OCI-LY7 (cell line): ENCODE measurements around the gene LAPTM5. TPM values are rescaled to one million over a fixed set of nuclear protein-coding genes. Genes with fewer than 3 reads are reported as not detected.

Experiments
- BruUV-seq: library from RNA; stranded (reverse); fragments of 400-500 nt; replicated peaks from 2 replicates; lab custom pipeline; 2021; lab: Mats Ljungman, UMichigan
- CTCF ChIA-PET: fragments of 300-600 bp; sonication (Branson Sonifier 250); formaldehyde crosslinking; loops from one replicate; lab custom pipeline; 2022; ENCODE audit warnings: antibody characterized with exemption; ENCODE audit not compliant: unreplicated experiment; lab: Charles Lee
- POLR2A ChIA-PET: fragments of 300-600 bp; sonication (Branson Sonifier 250); formaldehyde crosslinking; loops from one replicate; lab custom pipeline; 2022; ENCODE audit warnings: antibody characterized with exemption; lab: Charles Lee
- DNase-seq: peaks from one replicate; pipeline ENCODE4 v3.0.0-alpha.2; 2015; ENCODE audit warnings: low spot score
- H2AFZ ChIP-seq: fragments of 200-600 bp; sonication (generic), shearing (Covaris generic); 2 replicates; pipeline ENCODE4 v1.6.1; 2014; ENCODE audit warnings: mild to moderate bottlenecking, antibody characterized with exemption, low read length, moderate library complexity
- H3K27ac ChIP-seq: fragments of 200-600 bp; sonication (generic); 2 replicates; pipeline ENCODE4 v1.5.1; 2014; ENCODE audit warnings: mixed run types, low read depth, mild to moderate bottlenecking, moderate library complexity, low read length, inconsistent platforms; ENCODE audit not compliant: poor library complexity, severe bottlenecking
- H3K36me3 ChIP-seq: fragments of 200-600 bp; sonication (generic); 2 replicates; pipeline ENCODE4 v1.6.1; 2014; ENCODE audit warnings: mild to moderate bottlenecking, antibody characterized with exemption, low read length, moderate library complexity, mixed read lengths; ENCODE audit not compliant: insufficient read depth
- H3K4me1 ChIP-seq: fragments of 200-600 bp; sonication (generic); 2 replicates; pipeline ENCODE4 v1.5.1; 2014; ENCODE audit warnings: mild to moderate bottlenecking, low read length; ENCODE audit not compliant: insufficient read depth, poor library complexity, severe bottlenecking
- H3K4me2 ChIP-seq: fragments of 200-600 bp; sonication (generic); 2 replicates; pipeline ENCODE4 v1.6.1; 2014; ENCODE audit warnings: mild to moderate bottlenecking, low read length
- H3K4me3 ChIP-seq: fragments of 200-600 bp; sonication (generic); 2 replicates; pipeline ENCODE4 v1.5.1; 2014; ENCODE audit warnings: mild to moderate bottlenecking, low read depth, low read length; ENCODE audit not compliant: poor library complexity, severe bottlenecking
- H3K79me2 ChIP-seq: fragments of 200-600 bp; sonication (generic); 2 replicates; pipeline ENCODE4 v1.6.1; 2016; ENCODE audit warnings: low read depth, mild to moderate bottlenecking, low read length, moderate library complexity, mixed read lengths; ENCODE audit not compliant: insufficient read depth
- H3K9me2 ChIP-seq: fragments of 200-600 bp; sonication (generic); 2 replicates; pipeline ENCODE4 v1.6.1; 2016; ENCODE audit warnings: mild to moderate bottlenecking, low read length, mixed read lengths; ENCODE audit not compliant: insufficient read depth
- H3K9me3 ChIP-seq: fragments of 200-600 bp; sonication (generic); 2 replicates; pipeline ENCODE4 v1.6.1; 2014; ENCODE audit warnings: mild to moderate bottlenecking, mixed run types, low read length, mixed read lengths
- H4K20me1 ChIP-seq: fragments of 200-600 bp; sonication (generic); 2 replicates; pipeline ENCODE4 v1.6.1; 2014; ENCODE audit warnings: mild to moderate bottlenecking, antibody characterized with exemption, low read length, moderate library complexity, mixed read lengths; ENCODE audit not compliant: insufficient read depth
- EZH2phosphoT487 ChIP-seq: fragments of 200-600 bp; sonication (generic); IDR thresholded peaks from 2 replicates; pipeline ENCODE4 v1.6.1; 2018; ENCODE audit warnings: low read depth, borderline replicate concordance, mild to moderate bottlenecking, mixed run types, antibody characterized with exemption, low read length, moderate library complexity, mixed read lengths
- intact Hi-C: fragments of 100-400 bp; cut with micrococcal nuclease; formaldehyde crosslinking; loops from one replicate; pipeline ENCODE4 v1.10.0; 2022; ENCODE audit not compliant: unreplicated experiment
- total RNA-seq, 2 experiments: library from RNA; depleted of rRNA in 1 of 2; stranded (reverse); fragments of >200 nt in 1 of 2; shearing (Covaris generic) in 1 of 2; gene quantifications; 2 replicates each; pipeline ENCODE4 v1.2.3, GENCODE V29; 2014 to 2022
- TF ChIP-seq, protein P1 (sequence below): fragments of 200-600 bp; sonication (generic); conservative IDR thresholded peaks from 2 replicates; pipeline ENCODE4 v1.5.1; 2014; ENCODE audit warnings: mild to moderate bottlenecking, antibody characterized with exemption, low read length, moderate library complexity, mixed read lengths

The LAPTM5 gene
- total RNA-seq, 2 experiments from 2014 or later, result 113 to 137 TPM

DNA sequence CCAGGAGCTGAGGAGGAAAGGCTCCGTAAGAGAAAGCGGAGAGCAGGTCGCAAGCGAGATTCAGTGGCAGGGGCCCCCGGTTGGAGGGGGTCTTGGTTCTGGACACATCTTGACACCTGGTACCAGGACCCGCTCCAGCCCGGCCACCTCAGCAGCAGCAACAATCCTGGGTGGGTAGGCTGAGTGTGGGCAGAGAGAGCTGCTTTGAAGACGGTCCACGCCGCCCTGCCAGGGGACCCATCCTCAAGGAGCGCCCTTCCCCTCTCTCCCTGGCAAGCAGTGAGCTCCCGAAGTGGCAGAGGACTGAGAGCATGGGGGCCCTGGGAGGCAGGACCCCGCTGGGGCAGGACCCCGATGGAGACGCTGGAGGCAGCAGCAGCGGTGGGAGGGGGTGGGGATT lies 35.6 kb upstream of the LAPTM5 start:
- intact Hi-C loops, result no loop called here

DNA sequence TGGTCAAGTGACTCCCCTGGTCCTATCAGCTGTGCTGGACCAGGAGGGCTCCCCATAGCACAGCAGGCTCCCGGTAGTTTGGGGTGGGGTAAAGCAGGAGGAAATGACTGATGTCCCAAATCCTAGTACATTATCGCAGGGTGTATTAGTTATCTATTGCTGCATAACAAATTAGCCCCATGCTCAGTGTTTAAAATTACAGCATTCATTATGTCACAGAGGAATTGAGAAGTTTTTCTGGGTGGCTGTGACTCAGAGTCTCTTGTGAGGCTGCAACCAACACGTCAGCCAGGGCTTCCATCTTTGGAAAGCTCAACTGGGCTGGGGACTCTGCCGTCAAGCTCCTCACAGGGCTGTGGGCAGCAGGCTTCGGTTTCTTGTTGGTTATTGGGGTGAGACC lies 34.3 kb upstream of the LAPTM5 start:
- no peak overlapping the region for H3K27ac ChIP-seq
- no peaks in the 10 kb centered on the region for H3K9me3 ChIP-seq
- H3K9me2 ChIP-seq, result no peaks in the 10 kb centered on the region
- peaks cover 8% of the 10 kb centered on the region for H3K4me1 ChIP-seq
- no peak overlapping the region for H3K4me3 ChIP-seq
- DNase-seq, result no peak
- no peaks in the 10 kb centered on the region for H3K36me3 ChIP-seq
- no peak overlapping the region for H3K4me2 ChIP-seq
- H4K20me1 ChIP-seq, result no peaks in the 10 kb centered on the region
- no peak for TF ChIP-seq EZH2phosphoT487
- TF ChIP-seq, protein P1, sequence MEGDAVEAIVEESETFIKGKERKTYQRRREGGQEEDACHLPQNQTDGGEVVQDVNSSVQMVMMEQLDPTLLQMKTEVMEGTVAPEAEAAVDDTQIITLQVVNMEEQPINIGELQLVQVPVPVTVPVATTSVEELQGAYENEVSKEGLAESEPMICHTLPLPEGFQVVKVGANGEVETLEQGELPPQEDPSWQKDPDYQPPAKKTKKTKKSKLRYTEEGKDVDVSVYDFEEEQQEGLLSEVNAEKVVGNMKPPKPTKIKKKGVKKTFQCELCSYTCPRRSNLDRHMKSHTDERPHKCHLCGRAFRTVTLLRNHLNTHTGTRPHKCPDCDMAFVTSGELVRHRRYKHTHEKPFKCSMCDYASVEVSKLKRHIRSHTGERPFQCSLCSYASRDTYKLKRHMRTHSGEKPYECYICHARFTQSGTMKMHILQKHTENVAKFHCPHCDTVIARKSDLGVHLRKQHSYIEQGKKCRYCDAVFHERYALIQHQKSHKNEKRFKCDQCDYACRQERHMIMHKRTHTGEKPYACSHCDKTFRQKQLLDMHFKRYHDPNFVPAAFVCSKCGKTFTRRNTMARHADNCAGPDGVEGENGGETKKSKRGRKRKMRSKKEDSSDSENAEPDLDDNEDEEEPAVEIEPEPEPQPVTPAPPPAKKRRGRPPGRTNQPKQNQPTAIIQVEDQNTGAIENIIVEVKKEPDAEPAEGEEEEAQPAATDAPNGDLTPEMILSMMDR, result no peak
- intact Hi-C loops, result no loop called here
- ChIA-PET POLR2A (no interaction called here), CTCF (no interaction called here)
- no peak overlapping the region for H2AFZ ChIP-seq
- no peaks in the 10 kb centered on the region for H3K79me2 ChIP-seq
- no TSS peak for BruUV-seq

More for the DNA sequence above, 35.6 kb upstream of the LAPTM5 start:
- no peak for TF ChIP-seq EZH2phosphoT487
- TF ChIP-seq, protein P1, result no peak
- no peak overlapping the region for H3K4me2 ChIP-seq
- BruUV-seq, result no TSS peak
- H4K20me1 ChIP-seq, result no peaks in the 10 kb centered on the region
- H3K4me1 ChIP-seq, result peaks cover 8% of the 10 kb centered on the region
- no peak overlapping the region for H3K27ac ChIP-seq
- H3K79me2 ChIP-seq, result no peaks in the 10 kb centered on the region
- no peak overlapping the region for H3K4me3 ChIP-seq
- no peaks in the 10 kb centered on the region for H3K9me3 ChIP-seq
- POLR2A ChIA-PET, result no interaction called here
- DNase-seq, result no peak
- no peaks in the 10 kb centered on the region for H3K36me3 ChIP-seq
- no peak overlapping the region for H2AFZ ChIP-seq
- H3K9me2 ChIP-seq, result no peaks in the 10 kb centered on the region
- CTCF ChIA-PET, result no interaction called here
